Smooth muscle cell (in vitro differentiated cells): Measurements from ENCODE around the gene PPM1M. TPM values are rescaled to one million over a fixed set of nuclear protein-coding genes. Genes with fewer than 3 reads are reported as not detected.

Experiments
- DNase-seq: peaks from one replicate; lab custom pipeline; 2025; ENCODE audit not compliant: unreplicated experiment; lab: John Stamatoyannopoulos, UW
- H2AFZ ChIP-seq: fragments of 200-600 bp; sonication (generic); 2 replicates; pipeline ENCODE4 v1.6.0; 2016; ENCODE audit warnings: antibody characterized with exemption, low read depth, mild to moderate bottlenecking
- H3F3A ChIP-seq: fragments of 200-600 bp; sonication (generic); 2 replicates; pipeline ENCODE4 v1.6.0; 2017; ENCODE audit warnings: antibody characterized with exemption, low read depth
- H3K27ac ChIP-seq: fragments of 200-600 bp; sonication (generic); 2 replicates; pipeline ENCODE4 v1.5.1; 2016; ENCODE audit warnings: low read depth, mild to moderate bottlenecking
- H3K27me3 ChIP-seq: fragments of 200-600 bp; sonication (generic); 2 replicates; pipeline ENCODE4 v1.6.1; 2016; ENCODE audit warnings: low read depth, mild to moderate bottlenecking
- H3K36me3 ChIP-seq: fragments of 200-600 bp; sonication (generic); 2 replicates; pipeline ENCODE4 v1.5.1; 2016; ENCODE audit warnings: low read depth
- H3K4me1 ChIP-seq: fragments of 200-600 bp; sonication (generic); 2 replicates; pipeline ENCODE4 v1.5.1; 2016; ENCODE audit warnings: low read depth
- H3K4me2 ChIP-seq: fragments of 200-600 bp; sonication (generic); 2 replicates; pipeline ENCODE4 v1.6.0; 2016; ENCODE audit warnings: mild to moderate bottlenecking
- H3K4me3 ChIP-seq: fragments of 200-600 bp; sonication (generic); 2 replicates; pipeline ENCODE4 v1.5.1; 2016; ENCODE audit warnings: mild to moderate bottlenecking
- H3K79me2 ChIP-seq: fragments of 200-600 bp; sonication (generic); 2 replicates; pipeline ENCODE4 v1.6.0; 2016; ENCODE audit warnings: low read depth, mild to moderate bottlenecking
- H3K9ac ChIP-seq: fragments of 200-600 bp; sonication (generic); 2 replicates; pipeline ENCODE4 v1.6.0; 2016; ENCODE audit warnings: low read depth
- H3K9me3 ChIP-seq: fragments of 200-600 bp; sonication (generic); replicated peaks from 2 replicates; pipeline ENCODE4 v1.5.1; 2016; ENCODE audit warnings: low read depth
- H4K20me1 ChIP-seq: fragments of 200-600 bp; sonication (generic); 2 replicates; pipeline ENCODE4 v1.6.0; 2016; ENCODE audit warnings: low read depth
- WGBS: methylation state at CpG from one replicate; pipeline ENCODE4 v1.1.7; 2016; ENCODE audit warnings: low lambda C conversion rate; 5-methylcytosine and 5-hydroxymethylcytosine counted together
- polyA plus RNA-seq: library from polyadenylated mRNA; unstranded; fragments of >200 nt; fragmentation: Nextera tagmentation; extraction: Ambion mirVana; gene quantifications from 2 replicates; pipeline ENCODE4 v1.2.1, GENCODE V29; 2016
- total RNA-seq: library from RNA; depleted of rRNA; stranded (reverse); fragments of >200 nt; gene quantifications from 2 replicates; pipeline ENCODE4 v1.2.3, GENCODE V29; 2014
- TF ChIP-seq, protein P1 (sequence below): fragments of 200-600 bp; sonication (generic); IDR thresholded peaks from 2 replicates; pipeline ENCODE4 v1.5.1; 2017; ENCODE audit warnings: borderline replicate concordance, mild to moderate bottlenecking, antibody characterized with exemption; ENCODE audit not compliant: insufficient read depth, poor library complexity, severe bottlenecking

Gene PPM1M
- total and polyA plus RNA-seq, 2 experiments from 2014 or later: 7.0 to 11.0 TPM

DNA sequence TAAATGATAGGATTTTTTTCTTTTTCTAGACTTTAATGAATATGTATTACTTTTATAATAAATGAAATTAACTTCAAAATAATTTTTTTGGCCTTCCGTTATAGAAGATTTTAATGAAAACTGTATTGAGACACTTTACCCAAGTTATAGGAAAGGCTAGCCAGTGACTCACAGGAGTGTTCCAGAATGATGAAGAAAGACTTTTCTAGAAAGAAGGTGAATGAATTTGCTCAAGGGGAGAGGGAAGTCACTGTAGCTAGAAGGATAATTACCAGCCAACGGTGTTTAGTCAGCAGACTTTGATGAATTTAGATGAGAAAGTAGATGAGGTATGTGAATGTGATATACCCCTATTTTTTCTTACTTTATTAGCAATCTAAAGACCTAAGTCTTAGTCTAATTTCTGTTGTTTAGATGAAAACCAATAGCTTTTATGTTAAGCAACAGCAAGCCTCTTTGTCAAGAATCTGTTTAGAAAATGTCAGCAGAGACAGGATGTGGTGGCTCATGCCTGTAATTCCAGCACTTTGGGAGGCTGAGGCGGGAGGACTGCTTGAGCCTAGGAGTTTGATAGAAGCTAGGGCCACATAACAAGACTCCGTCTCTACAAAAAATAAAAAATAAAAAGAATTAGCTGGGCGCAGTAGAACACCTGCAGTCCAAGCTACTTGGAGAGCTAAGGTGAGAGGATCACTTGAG lies 44.4 kb upstream of the PPM1M start:
- peak overlapping the region; percentile 77 for H3K4me2 ChIP-seq
- H3K27me3 ChIP-seq: no peaks in the 10 kb centered on the region
- peaks cover 21% of the 10 kb centered on the region for H3K36me3 ChIP-seq
- DNase-seq: no peak
- H3F3A ChIP-seq: peaks cover 4% of the 10 kb centered on the region
- peaks cover 34% of the 10 kb centered on the region for H4K20me1 ChIP-seq
- 71% methylated on average over 5 of the region's 5 CpGs for WGBS
- H3K4me3 ChIP-seq: no peak overlapping the region
- H3K9ac ChIP-seq: no peak overlapping the region
- TF ChIP-seq, protein P1, sequence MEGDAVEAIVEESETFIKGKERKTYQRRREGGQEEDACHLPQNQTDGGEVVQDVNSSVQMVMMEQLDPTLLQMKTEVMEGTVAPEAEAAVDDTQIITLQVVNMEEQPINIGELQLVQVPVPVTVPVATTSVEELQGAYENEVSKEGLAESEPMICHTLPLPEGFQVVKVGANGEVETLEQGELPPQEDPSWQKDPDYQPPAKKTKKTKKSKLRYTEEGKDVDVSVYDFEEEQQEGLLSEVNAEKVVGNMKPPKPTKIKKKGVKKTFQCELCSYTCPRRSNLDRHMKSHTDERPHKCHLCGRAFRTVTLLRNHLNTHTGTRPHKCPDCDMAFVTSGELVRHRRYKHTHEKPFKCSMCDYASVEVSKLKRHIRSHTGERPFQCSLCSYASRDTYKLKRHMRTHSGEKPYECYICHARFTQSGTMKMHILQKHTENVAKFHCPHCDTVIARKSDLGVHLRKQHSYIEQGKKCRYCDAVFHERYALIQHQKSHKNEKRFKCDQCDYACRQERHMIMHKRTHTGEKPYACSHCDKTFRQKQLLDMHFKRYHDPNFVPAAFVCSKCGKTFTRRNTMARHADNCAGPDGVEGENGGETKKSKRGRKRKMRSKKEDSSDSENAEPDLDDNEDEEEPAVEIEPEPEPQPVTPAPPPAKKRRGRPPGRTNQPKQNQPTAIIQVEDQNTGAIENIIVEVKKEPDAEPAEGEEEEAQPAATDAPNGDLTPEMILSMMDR: no peak
- H3K79me2 ChIP-seq: peaks cover 33% of the 10 kb centered on the region
- no peak overlapping the region for H2AFZ ChIP-seq
- peak overlapping the region; percentile 55 for H3K27ac ChIP-seq
- H3K4me1 ChIP-seq: peaks cover 24% of the 10 kb centered on the region
- no peaks in the 10 kb centered on the region for H3K9me3 ChIP-seq

DNA sequence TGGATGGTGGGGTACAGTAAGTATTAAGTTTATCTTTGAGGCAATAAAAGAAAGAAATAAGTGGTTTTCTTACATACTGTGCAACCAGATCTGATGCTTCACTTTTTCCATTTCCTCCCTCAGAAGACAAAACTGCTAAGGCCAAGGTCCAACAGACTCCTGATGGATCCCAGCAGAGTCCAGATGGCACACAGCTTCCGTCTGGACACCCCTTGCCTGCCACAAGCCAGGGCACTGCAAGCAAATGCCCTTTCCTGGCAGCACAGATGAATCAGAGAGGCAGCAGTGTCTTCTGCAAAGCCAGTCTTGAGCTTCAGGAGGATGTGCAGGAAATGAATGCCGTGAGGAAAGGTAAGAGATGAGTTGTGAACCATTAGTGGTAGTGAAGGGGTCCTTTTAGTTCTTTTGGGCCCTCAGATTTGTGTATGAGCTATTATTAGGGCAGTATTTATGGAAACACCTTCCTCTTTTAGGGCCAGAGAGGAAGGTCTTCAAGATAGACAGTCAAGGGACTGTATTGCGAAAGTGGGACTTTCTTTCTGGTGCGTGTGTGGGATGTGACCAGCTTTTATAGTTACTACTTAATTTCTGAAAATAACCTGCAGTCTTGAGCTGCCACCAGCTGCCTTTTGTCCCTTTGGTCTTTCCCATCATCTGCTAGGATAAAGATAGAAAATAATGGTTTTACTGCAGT lies 43.0 kb upstream of the PPM1M start:
- peaks cover 4% of the 10 kb centered on the region for H3F3A ChIP-seq
- H3K27ac ChIP-seq: peak overlapping the region; percentile 55
- TF ChIP-seq, protein P1: no peak
- H3K9ac ChIP-seq: no peak overlapping the region
- no peak overlapping the region for H2AFZ ChIP-seq
- H3K79me2 ChIP-seq: peaks cover 33% of the 10 kb centered on the region
- H3K4me3 ChIP-seq: no peak overlapping the region
- peaks cover 24% of the 10 kb centered on the region for H3K4me1 ChIP-seq
- no peaks in the 10 kb centered on the region for H3K27me3 ChIP-seq
- H3K36me3 ChIP-seq: peaks cover 25% of the 10 kb centered on the region
- peaks cover 34% of the 10 kb centered on the region for H4K20me1 ChIP-seq
- no peak overlapping the region for H3K4me2 ChIP-seq
- 90% methylated on average over 4 of the region's 4 CpGs for WGBS
- H3K9me3 ChIP-seq: no peaks in the 10 kb centered on the region
- no peak for DNase-seq

DNA sequence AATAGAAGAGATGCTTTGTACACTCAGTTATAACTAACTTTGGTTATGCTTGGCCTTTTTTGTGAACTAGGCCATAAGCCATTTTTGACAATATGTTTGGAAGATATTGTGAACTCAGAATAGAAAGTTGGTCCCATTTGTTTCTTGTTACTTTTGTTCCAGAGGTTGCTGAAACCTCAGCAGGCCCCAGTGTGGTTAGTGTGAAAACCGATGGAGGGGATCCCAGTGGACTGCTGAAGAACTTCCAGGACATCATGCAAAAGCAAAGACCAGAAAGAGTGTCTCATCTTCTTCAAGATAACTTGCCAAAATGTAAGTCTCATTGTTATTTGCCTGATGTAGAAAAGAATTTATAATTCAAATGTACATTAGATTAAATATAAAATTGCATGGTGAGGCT lies 41.9 kb upstream of the PPM1M start:
- Histone ChIP-seq H3F3A (peaks cover 4% of the 10 kb centered on the region), H2AFZ (no peak overlapping the region), H4K20me1 (peaks cover 31% of the 10 kb centered on the region), H3K9ac (no peak overlapping the region), H3K79me2 (peaks cover 26% of the 10 kb centered on the region), H3K27ac (no peak overlapping the region), H3K4me2 (no peak overlapping the region), H3K36me3 (peaks cover 32% of the 10 kb centered on the region), H3K4me1 (peaks cover 21% of the 10 kb centered on the region), H3K27me3 (no peaks in the 10 kb centered on the region), H3K9me3 (no peaks in the 10 kb centered on the region), H3K4me3 (no peak overlapping the region)
- WGBS: 93% methylated on average over 1 of the region's 1 CpG
- TF ChIP-seq, protein P1: no peak
- DNase-seq: no peak
